IPS-18a (cell line): ENCODE measurements around the gene HRH2.
A peak's percentile ranks its signal among the peaks of the same experiment; 100 is the strongest.
"Not testable (repeated sequence)": the region's sequence is repeated elsewhere in the genome, so short reads cannot be mapped to it uniquely, and the experiment has no call there.

ENCODE experiments used
- H3K27ac ChIP-seq: one replicate; pipeline ENCODE4 v1.5.1; 2013; ENCODE audit warnings: low read length
- H3K27me3 ChIP-seq: one replicate; pipeline ENCODE4 v1.6.1; 2013; ENCODE audit warnings: mild to moderate bottlenecking, low read length; ENCODE audit not compliant: control insufficient read depth, insufficient read depth
- H3K36me3 ChIP-seq: one replicate; pipeline ENCODE4 v1.6.1; 2013; ENCODE audit warnings: low read depth, low read length; ENCODE audit not compliant: control insufficient read depth
- H3K4me1 ChIP-seq: one replicate; pipeline ENCODE4 v1.6.1; 2013; ENCODE audit warnings: low read depth, low read length; ENCODE audit not compliant: control insufficient read depth
- H3K4me3 ChIP-seq: one replicate; pipeline ENCODE4 v1.5.1; 2013; ENCODE audit warnings: low read length
- H3K9ac ChIP-seq: one replicate; pipeline ENCODE4 v1.6.1; 2013; ENCODE audit warnings: mild to moderate bottlenecking, low read length, moderate library complexity
- H3K9me3 ChIP-seq: one replicate; pipeline ENCODE4 v1.6.1; 2013; ENCODE audit warnings: low read depth, low read length; ENCODE audit not compliant: control insufficient read depth

Gene HRH2

GRCh38 chr5:175649967-175650366 lies 7.9 kb upstream of the HRH2 start:
- Histone ChIP-seq H3K27ac (no peak overlapping the region), H3K9ac (no peak overlapping the region), H3K4me1 (no peaks in the 10 kb centered on the region), H3K36me3 (no peaks in the 10 kb centered on the region), H3K9me3 (peaks cover 11% of the 10 kb centered on the region), H3K4me3 (no peak overlapping the region), H3K27me3 (no peaks in the 10 kb centered on the region)

GRCh38 chr5:175650430-175651205 lies 7.3 kb upstream of the HRH2 start:
- H3K9ac ChIP-seq = not testable (repeated sequence)

DNA sequence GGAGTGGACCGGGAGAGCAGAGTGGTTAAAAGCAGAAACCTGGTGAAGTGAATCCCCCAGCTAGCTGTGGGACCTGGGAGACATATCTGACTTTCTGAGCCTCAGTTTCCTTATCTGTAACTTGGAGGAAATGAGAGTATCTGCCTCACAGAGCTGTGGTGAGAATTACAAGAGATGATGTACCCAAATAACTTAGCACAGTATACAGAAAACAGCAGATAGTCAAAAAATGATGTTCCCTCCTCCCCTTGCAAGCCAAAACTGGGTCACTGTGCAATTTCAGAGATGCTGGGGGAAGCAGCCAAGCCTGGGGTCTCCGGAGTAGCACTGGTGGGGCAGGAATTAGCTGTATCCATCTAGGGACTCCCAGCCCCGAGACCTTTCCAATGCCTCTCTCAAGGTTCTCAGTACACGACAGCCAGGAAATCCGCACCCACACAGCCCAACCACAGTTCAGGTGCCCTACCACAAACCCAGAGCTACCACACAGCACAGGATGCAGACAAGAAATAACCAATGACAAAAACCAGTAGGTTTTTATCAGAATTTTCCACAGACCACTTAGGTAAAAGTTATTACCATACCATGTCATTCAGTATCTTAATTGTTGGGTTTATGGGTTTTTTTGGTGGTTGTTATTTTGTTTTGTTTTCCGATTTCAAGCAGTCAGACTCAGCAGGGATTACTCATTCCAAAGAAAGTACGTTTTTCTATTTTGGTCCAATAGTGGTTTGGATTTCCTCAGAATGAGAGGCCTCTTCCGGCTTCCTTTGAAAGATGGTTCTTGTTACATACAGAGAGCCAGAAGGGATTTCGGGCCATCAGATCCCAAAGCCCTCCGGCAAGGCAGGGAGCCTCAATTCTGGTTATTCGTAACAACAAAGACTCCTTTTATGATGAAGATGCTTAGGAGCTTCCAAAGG lies 4.9 kb upstream of the HRH2 start:
- Histone ChIP-seq H3K4me1 (no peaks in the 10 kb centered on the region), H3K27ac (no peak overlapping the region), H3K4me3 (no peak overlapping the region), H3K9me3 (peaks cover 11% of the 10 kb centered on the region), H3K27me3 (peaks cover 11% of the 10 kb centered on the region), H3K9ac (no peak overlapping the region), H3K36me3 (no peaks in the 10 kb centered on the region)

More at GRCh38 chr5:175650430-175651205, 7.3 kb upstream of the HRH2 start:
- not testable (repeated sequence) for H3K4me1 ChIP-seq, H3K36me3 ChIP-seq, H3K27me3 ChIP-seq, H3K4me3 ChIP-seq, H3K27ac ChIP-seq
- peaks cover 11% of the 10 kb centered on the region for H3K9me3 ChIP-seq

- H3K36me3 ChIP-seq = no peaks in the 10 kb centered on the region
- H3K27me3 ChIP-seq = peaks cover 11% of the 10 kb centered on the region
- H3K9ac ChIP-seq = no peak overlapping the region
- peaks cover 10% of the 10 kb centered on the region for H3K9me3 ChIP-seq
- no peaks in the 10 kb centered on the region for H3K4me1 ChIP-seq
- no peak overlapping the region for H3K27ac ChIP-seq
- H3K4me3 ChIP-seq = no peak overlapping the region
Measured at GRCh38 chr5:175653763-175654162, 4.1 kb upstream of the HRH2 start.

DNA sequence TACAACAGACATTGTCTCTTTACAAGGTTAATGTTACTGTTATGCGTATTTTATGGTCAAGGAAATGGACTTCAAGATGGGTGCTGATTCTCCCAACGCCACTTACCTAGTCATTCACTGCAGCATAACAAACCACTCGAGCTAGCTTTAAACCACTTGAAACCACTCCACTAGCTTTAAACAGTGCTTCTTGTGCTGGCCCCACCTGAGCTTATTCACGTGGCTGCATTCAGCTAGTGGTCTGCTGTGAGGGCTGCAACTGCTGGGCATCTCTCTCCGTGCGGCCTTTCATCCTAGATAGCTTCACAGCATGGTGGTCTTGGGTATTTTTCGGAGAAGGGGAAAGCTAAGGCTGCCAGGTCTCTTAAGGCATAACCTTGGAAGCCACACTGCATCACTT lies 3.5 kb upstream of the HRH2 start:
- H3K4me1 ChIP-seq = no peaks in the 10 kb centered on the region
- H3K9me3 ChIP-seq = peaks cover 6% of the 10 kb centered on the region
- H3K9ac ChIP-seq = no peak overlapping the region
- peaks cover 13% of the 10 kb centered on the region for H3K27me3 ChIP-seq
- no peak overlapping the region for H3K27ac ChIP-seq
- no peaks in the 10 kb centered on the region for H3K36me3 ChIP-seq
- H3K4me3 ChIP-seq = no peak overlapping the region

DNA sequence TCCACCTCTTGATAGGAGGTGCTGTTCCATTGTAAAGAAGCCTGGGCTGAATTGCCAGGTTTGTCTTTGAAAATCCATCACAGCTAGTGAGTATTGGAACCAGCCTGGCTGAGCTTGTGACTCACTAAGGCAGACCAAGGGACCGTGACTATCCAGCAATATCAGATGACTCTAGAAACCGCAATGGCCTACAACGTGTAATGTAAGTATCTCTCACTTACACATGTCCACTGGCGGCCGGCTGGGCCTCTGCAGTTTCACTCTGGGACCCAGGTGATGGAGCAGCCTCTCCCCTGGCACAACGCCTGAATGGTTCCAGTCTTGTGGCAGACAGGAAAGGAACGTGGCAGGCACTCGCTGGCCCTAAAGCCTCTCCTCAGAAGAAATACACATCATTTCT lies 3.1 kb upstream of the HRH2 start:
- H3K27ac ChIP-seq = no peak overlapping the region

DNA sequence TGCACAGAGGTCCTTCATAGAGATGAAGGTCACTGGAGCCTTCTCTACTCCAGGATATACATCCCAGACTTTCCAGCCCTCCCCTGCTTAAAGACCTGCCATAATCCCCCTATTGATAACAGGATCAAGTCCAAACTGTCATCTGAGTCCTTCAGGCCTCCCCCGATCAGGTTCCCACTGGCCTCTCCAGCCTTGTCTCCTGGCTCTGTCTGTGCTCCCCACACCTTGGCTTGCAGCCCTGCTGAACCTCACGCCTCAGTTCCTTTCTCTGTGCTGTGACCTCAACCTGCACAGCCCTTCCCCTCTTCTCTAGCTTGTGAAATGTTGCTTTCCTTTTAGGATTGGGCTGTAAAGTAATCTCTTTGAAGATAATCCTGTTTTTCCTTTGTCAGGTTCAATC lies 2.5 kb upstream of the HRH2 start:
- Histone ChIP-seq H3K4me1 (no peaks in the 10 kb centered on the region), H3K27me3 (peaks cover 15% of the 10 kb centered on the region), H3K27ac (no peak overlapping the region), H3K4me3 (no peak overlapping the region), H3K9ac (no peak overlapping the region), H3K9me3 (no peaks in the 10 kb centered on the region), H3K36me3 (no peaks in the 10 kb centered on the region)

More for the DNA sequence above, 3.1 kb upstream of the HRH2 start:
- Histone ChIP-seq H3K9ac (no peak overlapping the region), H3K4me1 (no peaks in the 10 kb centered on the region), H3K27me3 (peaks cover 15% of the 10 kb centered on the region), H3K4me3 (no peak overlapping the region), H3K9me3 (peaks cover 1% of the 10 kb centered on the region), H3K36me3 (no peaks in the 10 kb centered on the region)

DNA sequence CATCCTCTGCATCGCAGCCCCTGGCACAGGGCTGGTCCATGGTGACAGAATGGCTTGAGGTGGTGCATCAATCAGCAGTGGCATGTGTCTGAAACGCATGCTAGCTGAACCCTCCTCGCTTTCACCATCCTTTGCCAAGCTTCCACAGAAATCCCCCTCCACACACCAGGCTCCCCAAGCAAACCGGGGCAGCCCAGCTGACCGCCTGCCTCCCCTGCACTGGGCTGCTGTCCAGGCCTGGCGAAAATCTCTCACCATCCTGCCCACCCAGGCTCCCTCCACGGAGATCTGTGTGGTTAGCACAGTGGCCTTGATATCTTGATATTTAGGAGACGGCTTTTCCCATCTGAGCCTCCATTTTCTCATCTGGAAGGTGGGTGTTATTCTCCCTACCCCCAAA lies 905 bp upstream of the HRH2 start:
- Histone ChIP-seq H3K27me3 (peaks cover 15% of the 10 kb centered on the region), H3K9me3 (no peaks in the 10 kb centered on the region), H3K4me3 (peak overlapping the region; percentile 80), H3K9ac (no peak overlapping the region), H3K27ac (no peak overlapping the region), H3K36me3 (no peaks in the 10 kb centered on the region), H3K4me1 (no peaks in the 10 kb centered on the region)

DNA sequence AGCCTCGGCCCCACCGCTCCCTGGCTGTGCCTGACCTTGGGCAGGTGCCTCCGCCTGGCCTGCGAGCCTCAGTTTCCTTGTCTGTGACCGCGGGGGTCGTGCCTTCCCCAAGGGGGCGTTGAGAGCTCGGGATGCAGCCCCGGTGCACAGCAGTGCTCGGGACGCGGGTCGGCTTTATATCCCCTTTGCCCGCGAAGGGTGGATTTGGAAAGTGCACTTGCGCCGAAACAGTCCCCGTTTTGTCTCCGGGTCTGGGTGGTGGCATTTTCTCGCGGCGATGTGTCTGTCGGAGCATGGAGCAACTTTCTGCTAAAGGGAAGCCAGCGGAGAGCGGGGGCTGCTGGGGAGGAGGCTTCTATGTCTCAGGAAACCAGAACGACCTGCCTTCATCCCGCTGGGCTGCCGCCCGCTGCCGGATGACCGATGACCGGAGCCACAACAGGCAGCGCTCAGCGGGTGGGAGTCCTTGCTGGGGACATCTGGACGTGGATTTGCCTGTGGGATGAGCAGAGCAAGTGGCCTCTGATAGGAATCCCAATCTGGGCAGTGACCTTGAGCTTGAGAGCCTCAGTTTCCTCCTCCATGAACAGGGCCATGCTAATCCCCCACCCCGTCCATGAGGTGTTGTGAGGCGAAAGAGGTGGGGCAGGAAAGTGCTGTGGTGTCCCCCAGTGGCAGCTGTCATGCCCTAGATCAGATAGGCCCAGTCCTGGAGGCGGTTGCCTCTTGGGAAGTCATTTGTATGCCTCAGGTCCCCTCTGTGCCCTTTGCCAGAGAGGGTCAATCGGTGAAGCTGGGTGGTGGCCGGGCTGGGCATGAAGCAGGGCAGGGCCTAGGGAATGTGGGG lies 651 bp downstream of the HRH2 start:
- H3K9me3 ChIP-seq = no peaks in the 10 kb centered on the region
- peak overlapping the region; percentile 0 for H3K9ac ChIP-seq
- peak overlapping the region; percentile 80 for H3K4me3 ChIP-seq
- no peaks in the 10 kb centered on the region for H3K36me3 ChIP-seq
- H3K27ac ChIP-seq = no peak overlapping the region
- peaks cover 15% of the 10 kb centered on the region for H3K27me3 ChIP-seq
- H3K4me1 ChIP-seq = no peaks in the 10 kb centered on the region

- no peaks in the 10 kb centered on the region for H3K4me1 ChIP-seq
- H3K4me3 ChIP-seq = no peak overlapping the region
- no peak overlapping the region for H3K9ac ChIP-seq
- no peaks in the 10 kb centered on the region for H3K9me3 ChIP-seq
- H3K36me3 ChIP-seq = no peaks in the 10 kb centered on the region
- no peak overlapping the region for H3K27ac ChIP-seq
- peaks cover 15% of the 10 kb centered on the region for H3K27me3 ChIP-seq
Measured at GRCh38 chr5:175659546-175660253, 1.8 kb downstream of the HRH2 start.
